ENCODE data around the gene NNAT.

The NNAT gene

GRCh38 chr20:37503256-37503927, 17.7 kb upstream of the NNAT start:
- DNase-seq, result no peak

DNA sequence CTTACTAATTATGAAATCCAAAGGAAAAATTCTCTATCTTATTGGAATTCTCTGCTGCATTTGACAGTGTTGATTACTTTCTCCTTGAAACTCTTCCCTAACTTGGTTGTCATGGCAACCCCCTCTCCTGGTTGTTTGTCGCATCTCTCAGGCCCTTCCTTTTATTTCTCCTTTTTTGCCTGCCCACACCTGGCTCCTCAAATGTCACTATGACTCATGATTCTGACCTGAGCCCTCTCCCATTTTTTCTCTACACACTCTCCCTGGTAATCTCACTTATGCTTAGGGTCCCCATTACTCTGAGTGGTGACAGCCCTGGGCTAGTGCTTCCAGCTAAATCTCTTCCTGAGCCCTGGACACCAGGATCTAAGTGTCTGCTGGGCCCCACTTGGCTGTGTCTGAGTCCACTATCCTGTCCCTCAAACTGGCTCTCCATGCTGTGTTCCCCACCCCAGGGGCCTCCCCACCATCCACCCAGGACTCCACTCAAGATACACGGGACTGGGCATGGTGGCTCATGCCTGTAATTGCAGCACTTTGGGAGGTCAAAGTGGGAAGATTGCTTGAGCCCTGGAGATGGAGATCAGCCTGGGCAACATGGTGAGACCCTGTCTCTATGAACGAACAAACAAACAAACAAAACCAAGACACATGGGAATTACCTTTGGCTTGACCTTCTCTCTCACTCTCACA, 16.5 kb upstream of the NNAT start:
- no peak for DNase-seq

GRCh38 chr20:37505263-37506151, 15.5 kb upstream of the NNAT start:
- no peak for DNase-seq

GRCh38 chr20:37506152-37506725, 14.8 kb upstream of the NNAT start:
- DNase-seq, result no peak

DNA sequence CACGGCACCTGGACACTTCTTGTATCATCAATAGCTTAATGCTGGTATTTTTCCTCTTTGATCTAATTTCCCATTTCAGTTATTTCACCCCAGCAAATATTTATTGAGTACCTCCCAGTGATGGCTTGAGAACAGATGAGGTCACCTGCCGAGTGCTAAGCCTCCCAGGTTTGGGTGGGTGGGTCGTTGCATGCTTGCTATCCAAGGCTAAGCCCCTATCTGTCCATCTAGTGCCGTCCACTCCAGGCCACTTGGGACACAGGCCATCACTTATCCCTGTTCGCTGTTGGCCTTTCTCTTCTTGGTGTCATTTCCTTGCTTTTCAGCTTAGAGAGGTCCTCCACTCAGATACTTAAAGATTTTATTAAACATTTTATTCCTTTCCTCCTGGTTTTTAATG, 10.8 kb upstream of the NNAT start:
- no peak for DNase-seq

DNA sequence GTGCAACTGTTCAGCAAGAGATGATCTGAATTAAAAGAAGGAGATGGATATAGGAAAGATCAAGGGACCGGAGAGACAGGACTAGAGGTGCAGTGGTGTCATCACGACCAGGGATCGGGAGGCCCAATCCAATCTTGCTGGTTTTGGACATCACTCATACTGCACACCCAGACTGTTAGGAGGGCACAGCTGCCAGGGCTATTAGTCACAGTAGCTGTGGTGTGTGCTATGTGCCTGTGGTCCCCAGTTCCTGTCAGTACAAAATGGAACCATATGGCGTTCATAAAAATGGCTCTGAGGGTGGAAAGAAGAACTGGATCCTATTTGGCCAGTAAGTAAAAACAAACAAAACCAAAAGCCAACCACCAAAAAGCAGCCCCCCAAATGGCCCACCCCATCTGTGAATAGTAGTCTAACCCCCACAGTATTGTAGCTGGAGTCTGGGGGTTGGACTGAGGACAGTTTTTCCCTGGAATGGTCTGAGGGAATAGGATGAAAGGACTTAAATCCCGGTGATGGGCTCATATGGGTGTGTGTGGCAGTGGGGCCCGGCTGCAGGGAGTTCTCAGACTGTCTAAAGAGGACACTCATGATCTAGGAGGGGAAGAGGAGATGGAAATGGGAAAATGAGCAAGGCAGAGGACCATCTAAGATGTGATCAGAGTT, 9.3 kb upstream of the NNAT start:
- DNase-seq, result no peak

DNA sequence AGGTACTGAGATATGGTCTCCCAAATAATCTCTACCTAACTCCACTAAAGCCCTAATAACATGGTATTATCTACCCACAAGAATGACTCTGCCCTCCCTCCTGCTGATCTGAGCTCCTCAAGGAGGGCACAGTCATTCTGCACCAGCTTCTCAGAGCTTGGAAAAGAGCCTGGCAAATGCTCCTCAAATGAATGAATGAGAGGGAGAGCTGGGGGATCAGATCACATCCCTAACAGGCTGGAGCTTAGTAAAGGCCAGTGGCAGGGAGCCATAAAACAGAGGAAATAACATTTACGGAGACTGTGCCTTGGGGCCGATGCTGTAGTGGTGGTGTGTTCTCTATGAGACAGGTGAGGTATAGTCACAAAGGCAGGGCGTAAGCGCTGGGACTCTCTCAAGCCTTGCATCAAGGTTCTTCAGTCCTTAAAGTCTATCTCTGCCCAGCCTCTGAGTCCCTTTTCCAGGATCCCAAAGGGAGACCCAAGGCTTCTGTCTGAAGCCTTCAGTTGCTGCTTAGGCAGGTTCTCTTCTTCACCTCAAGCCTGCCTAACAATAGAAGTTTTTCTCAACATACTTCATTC, 7.2 kb upstream of the NNAT start:
- no peak for DNase-seq

DNA sequence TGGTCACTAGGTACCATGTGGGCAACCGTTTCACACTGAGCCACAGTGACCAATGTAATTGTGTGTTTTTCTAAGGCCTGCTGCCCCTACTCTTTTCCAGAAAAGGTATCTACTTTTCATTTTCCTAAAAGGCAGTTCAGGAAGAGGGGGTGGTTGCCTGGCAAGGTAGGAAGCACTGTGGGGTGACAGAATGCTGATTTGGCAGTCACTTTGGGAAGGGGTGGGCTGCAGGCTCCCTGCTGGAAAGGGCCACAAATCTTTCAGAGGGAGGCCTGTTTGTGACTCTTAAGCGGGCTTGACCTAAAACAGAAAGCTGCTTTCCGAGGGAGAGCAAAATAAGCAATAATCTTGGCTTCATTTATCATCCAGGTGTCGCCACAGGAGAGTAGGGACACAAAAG, 5.2 kb upstream of the NNAT start:
- DNase-seq, result no peak

- DNase-seq, result no peak
Measured at GRCh38 chr20:37516811-37517750, 4.0 kb upstream of the NNAT start.

DNA sequence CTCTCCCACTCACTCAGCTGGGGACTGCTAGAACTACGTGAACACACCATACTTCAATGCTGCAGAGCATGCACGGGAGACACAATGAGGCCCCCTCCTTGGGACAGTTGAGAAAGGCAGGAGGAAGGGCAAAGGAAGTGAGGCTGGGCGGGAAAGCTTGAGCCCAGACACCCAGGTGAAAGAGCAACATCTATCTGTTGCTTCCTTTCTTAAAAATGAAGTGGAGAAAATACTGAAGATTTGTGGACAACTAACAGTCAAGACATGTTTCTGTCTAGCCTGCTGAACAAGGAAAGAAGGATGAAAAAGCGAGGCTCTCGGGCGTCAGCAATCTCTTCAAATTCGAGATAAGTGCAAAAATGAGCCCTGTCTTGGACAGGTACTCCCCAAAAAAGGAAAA, 3.0 kb upstream of the NNAT start:
- DNase-seq, result no peak

DNA sequence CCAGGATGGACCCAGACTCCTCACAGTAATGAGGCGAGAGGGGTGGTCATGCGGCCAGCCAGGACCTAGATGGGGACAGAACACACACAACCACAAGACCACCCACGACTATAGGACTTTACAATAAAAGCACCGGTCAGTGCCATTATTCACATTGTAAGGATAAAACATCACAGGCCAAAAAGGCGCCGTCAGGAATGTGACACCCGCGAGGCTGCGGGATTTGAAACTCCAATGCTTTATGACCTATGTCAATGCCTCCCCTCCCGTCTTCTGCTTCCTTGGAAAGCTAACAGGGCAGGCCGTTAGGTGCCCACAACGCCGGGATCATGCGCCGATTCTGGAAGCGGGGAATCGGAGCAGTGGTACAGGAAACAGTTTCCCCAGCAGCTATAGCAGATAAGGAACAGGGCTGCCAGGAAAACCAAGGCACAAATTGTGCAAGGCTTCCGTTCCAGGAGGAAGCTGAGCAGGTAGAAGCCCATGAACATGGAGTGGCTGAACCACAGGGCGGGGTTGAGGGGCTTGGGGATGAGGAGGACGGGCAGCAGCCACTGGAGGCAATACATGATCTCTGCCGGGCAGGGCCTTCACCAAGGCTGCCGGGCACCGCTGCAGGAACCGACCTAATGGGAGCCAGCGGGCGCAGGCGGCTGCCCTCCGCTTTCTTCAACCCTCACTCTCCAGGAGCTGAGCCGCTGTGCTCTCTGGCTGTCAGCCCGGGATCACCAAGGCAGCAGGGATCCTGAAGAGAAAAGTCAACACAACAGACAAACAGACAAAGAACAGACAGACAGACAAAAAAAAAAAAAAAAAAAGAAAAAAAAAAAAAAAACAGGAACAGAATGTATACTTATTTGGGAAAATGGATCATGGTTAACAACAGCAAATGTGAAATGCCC, 2.2 kb upstream of the NNAT start:
- no peak for DNase-seq

DNA sequence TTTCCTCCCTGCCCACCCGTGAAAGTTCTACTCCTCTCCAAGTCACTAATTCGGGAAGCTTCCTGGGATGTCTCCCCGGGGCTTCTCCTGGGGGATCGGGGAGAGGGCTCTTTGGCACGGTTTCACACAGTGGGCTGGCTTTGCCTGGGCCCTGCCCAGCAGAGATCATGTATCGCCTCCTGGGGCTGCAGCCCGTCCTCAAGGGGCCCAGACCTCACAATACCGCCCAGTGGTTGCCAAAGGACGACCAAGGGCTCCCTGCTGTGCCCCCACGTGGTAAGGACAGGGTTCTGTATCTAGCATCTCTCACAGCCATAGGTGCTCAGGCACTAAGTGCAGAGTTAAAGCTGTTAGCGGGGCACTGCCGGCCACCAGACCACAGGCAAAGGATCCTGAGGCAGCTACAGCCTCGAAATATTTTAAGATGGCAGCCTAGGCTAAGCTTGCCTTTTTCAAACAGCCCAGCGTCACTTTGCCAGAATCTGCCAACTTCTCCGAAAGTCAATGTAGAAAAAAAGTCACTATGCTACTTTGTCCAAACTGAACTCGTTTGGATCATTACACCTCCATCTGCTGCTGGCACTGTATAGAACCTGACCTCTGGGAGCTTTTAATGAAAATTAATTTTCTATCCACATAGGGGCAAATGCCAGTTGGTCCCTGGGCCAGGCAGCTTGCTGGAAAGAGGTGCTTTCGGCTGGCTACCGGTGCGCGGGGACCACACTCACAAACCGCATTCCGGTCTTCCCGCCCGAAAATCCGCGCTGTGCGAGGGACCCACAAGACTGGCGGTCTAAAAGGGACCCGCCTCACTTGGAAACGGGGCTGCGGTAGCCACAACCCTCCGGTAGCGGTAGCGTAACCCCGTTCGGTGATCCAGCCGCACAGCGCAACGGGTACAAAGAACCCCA, 1.3 kb upstream of the NNAT start:
- no peak for DNase-seq

DNA sequence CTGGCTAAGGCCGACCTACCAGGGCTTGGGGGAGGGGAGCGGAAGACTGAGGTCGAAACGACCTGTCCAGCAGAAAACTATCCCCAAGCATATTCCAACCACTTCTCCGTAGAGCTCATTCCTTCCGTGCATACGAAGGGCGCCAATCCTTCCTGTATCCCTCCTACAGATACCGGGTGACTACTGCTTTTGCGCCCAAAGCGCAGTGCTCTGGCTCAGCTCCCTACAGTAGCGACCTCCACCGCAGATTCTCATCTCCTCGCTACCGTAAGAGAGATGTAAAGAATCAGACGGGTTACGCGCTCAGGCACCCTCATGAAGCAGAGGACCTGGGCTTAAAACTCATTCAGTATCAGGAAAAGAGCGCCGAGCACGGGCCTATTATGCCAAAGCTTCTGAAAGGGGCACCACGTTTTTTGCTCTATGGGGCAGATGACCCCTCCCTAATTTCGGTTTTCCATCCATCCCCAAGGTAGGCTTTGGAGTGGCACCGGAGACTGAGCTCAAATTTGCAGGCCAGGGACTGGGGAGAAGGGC, 563 bp upstream of the NNAT start:
- DNase-seq, result no peak

- DNase-seq, result no peak
Measured at GRCh38 chr20:37522260-37523011, 1.4 kb downstream of the NNAT start.

- DNase-seq, result no peak
Measured at GRCh38 chr20:37523012-37523391, 2.0 kb downstream of the NNAT start.

GRCh38 chr20:37523911-37524700, 3.1 kb downstream of the NNAT start:
- DNase-seq, result no peak

All from T-helper 1 cell (primary cell).